IMR-90 (cell line): Measurements from ENCODE around the gene MCF2L2. TPM values are rescaled to one million over a fixed set of nuclear protein-coding genes. Genes with fewer than 3 reads are reported as not detected.

Experiments used
- ATAC-seq: fragments of 200-7000 bp; cut with Tn5 transposase; 2 replicates; pipeline ENCODE4 v1.9.1; 2020; ENCODE audit warnings: low read depth, mild to moderate bottlenecking, moderate library complexity
- BruUV-seq: library from RNA; stranded (reverse); fragments of 400-500 nt; replicated peaks from 2 replicates; lab custom pipeline; 2021; lab: Mats Ljungman, UMichigan
- CTCF ChIA-PET: fragments of 300-600 bp; formaldehyde crosslinking; extraction: SDS; loops from one replicate; lab custom pipeline; 2021; ENCODE audit warnings: antibody characterized with exemption; lab: Yijun Ruan, JAX
- POLR2A ChIA-PET: fragments of 300-600 bp; sonication (Branson Sonifier 250); formaldehyde crosslinking; loops from one replicate; lab custom pipeline; 2022; ENCODE audit warnings: antibody characterized with exemption; ENCODE audit not compliant: unreplicated experiment; lab: Charles Lee
- DNase-seq: peaks from one replicate; pipeline ENCODE4 v3.0.0; 2013
- H2AFZ ChIP-seq: replicated peaks from 2 replicates; pipeline ENCODE3; 2013; ENCODE audit warnings: low read length, mild to moderate bottlenecking; ENCODE audit not compliant: poor library complexity
- H2AK5ac ChIP-seq: 2 replicates; pipeline ENCODE4 v1.6.1; 2013; ENCODE audit warnings: low read depth, low read length, inconsistent platforms
- H2AK9ac ChIP-seq: replicated peaks from 2 replicates; pipeline ENCODE3; 2013; ENCODE audit warnings: mild to moderate bottlenecking, low read depth, low read length, moderate library complexity; ENCODE audit not compliant: poor library complexity
- H2BK120ac ChIP-seq: 2 replicates; pipeline ENCODE4 v1.6.1; 2013; ENCODE audit warnings: low read depth, low read length, inconsistent platforms
- H2BK15ac ChIP-seq: 3 replicates; pipeline ENCODE4 v1.6.1; 2013; ENCODE audit warnings: low read depth, low read length, inconsistent platforms
- H2BK20ac ChIP-seq: 2 replicates; pipeline ENCODE4 v1.6.1; 2013; ENCODE audit warnings: low read depth, mild to moderate bottlenecking, inconsistent platforms, low read length, moderate library complexity
- H2BK5ac ChIP-seq: 2 replicates; pipeline ENCODE4 v1.6.1; 2013; ENCODE audit warnings: mild to moderate bottlenecking, low read depth, low read length, inconsistent platforms; ENCODE audit not compliant: poor library complexity, severe bottlenecking
- H3K14ac ChIP-seq: replicated peaks from 2 replicates; pipeline ENCODE4 v1.6.1; 2013; ENCODE audit warnings: low read depth, low read length, inconsistent platforms
- H3K18ac ChIP-seq: 2 replicates; pipeline ENCODE4 v1.6.1; 2013; ENCODE audit warnings: low read depth, low read length, control low read depth
- H3K23ac ChIP-seq: 2 replicates; pipeline ENCODE4 v1.6.1; 2013; ENCODE audit warnings: low read depth, low read length, inconsistent platforms
- H3K27ac ChIP-seq: 2 replicates; pipeline ENCODE4 v1.5.1; 2013; ENCODE audit warnings: mild to moderate bottlenecking, control low read depth, low read length; ENCODE audit not compliant: insufficient read depth
- H3K27me3 ChIP-seq: 2 replicates; pipeline ENCODE4 v1.6.1; 2013; ENCODE audit warnings: low read length; ENCODE audit not compliant: control insufficient read depth, insufficient read depth
- H3K36me3 ChIP-seq: 2 replicates; pipeline ENCODE4 v1.6.1; 2013; ENCODE audit warnings: low read length, mixed read lengths; ENCODE audit not compliant: control insufficient read depth, insufficient read depth
- H3K4ac ChIP-seq: 2 replicates; pipeline ENCODE4 v1.6.1; 2013; ENCODE audit warnings: low read depth, low read length, inconsistent platforms
- H3K4me1 ChIP-seq: 2 replicates; pipeline ENCODE4 v1.6.1; 2013; ENCODE audit warnings: low read length, mixed read lengths; ENCODE audit not compliant: control insufficient read depth, insufficient read depth
- H3K4me2 ChIP-seq: 2 replicates; pipeline ENCODE4 v1.6.1; 2013; ENCODE audit warnings: low read depth, mild to moderate bottlenecking, control low read depth, low read length, moderate library complexity
- H3K4me3 ChIP-seq: 2 replicates; pipeline ENCODE4 v1.5.1; 2013; ENCODE audit warnings: low read depth, mild to moderate bottlenecking, control low read depth, low read length, moderate library complexity; ENCODE audit not compliant: insufficient read depth
- H3K56ac ChIP-seq: 2 replicates; pipeline ENCODE4 v1.6.1; 2013; ENCODE audit warnings: low read length, inconsistent platforms; ENCODE audit not compliant: insufficient read depth; ENCODE audit errors: extremely low read depth
- H3K79me1 ChIP-seq, 2 experiments: 2 replicates each; pipeline ENCODE4 v1.6.1; 2013; ENCODE audit warnings: low read length in 2 of 2, inconsistent platforms in 1 of 2, low read depth in 1 of 2
- H3K9ac ChIP-seq: 2 replicates; pipeline ENCODE4 v1.6.1; 2013; ENCODE audit warnings: low read depth, low read length, control low read depth
- H3K9me1 ChIP-seq: 2 replicates; pipeline ENCODE4 v1.6.1; 2013; ENCODE audit warnings: low read length, inconsistent platforms; ENCODE audit not compliant: insufficient read depth
- H3K9me3 ChIP-seq: 2 replicates; pipeline ENCODE4 v1.6.1; 2013; ENCODE audit warnings: low read length; ENCODE audit not compliant: control insufficient read depth, insufficient read depth
- H4K20me1 ChIP-seq: 2 replicates; pipeline ENCODE4 v1.6.1; 2013; ENCODE audit warnings: low read length, inconsistent platforms; ENCODE audit not compliant: insufficient read depth
- H4K5ac ChIP-seq: 2 replicates; pipeline ENCODE4 v1.6.1; 2013; ENCODE audit warnings: mild to moderate bottlenecking, low read depth, low read length, control low read depth
- H4K8ac ChIP-seq, 2 experiments: 2 replicates each; pipeline ENCODE4 v1.6.1; 2013; ENCODE audit warnings: low read depth in 2 of 2, low read length in 2 of 2, control low read depth in 1 of 2, inconsistent platforms in 1 of 2
- H4K91ac ChIP-seq: 2 replicates; pipeline ENCODE4 v1.6.1; 2013; ENCODE audit warnings: low read depth, low read length, inconsistent platforms; ENCODE audit not compliant: insufficient read depth
- MAFK ChIP-seq: IDR thresholded peaks from 2 replicates; pipeline ENCODE4 v1.6.1; 2012; ENCODE audit warnings: low read depth, low read length, improper control_type of control experiment
- USF2 ChIP-seq: fragments of 150-350 bp; IDR thresholded peaks from 2 replicates; pipeline ENCODE4 v1.6.1; 2017; ENCODE audit warnings: mild to moderate bottlenecking, antibody characterized with exemption, low read length, low read depth
- WGBS, 2 experiments: methylation state at CpG; one replicate each; pipeline versions ENCODE4 v1.1.5 to v1.1.7; 2013; ENCODE audit warnings: missing lambda C conversion rate in 2 of 2; ENCODE audit not compliant: insufficient read length in 1 of 2; ENCODE audit errors: extremely low coverage in 2 of 2; 5-methylcytosine and 5-hydroxymethylcytosine counted together
- dilution Hi-C: fragments of 300-500 bp; cut with HindIII; formaldehyde crosslinking; loops from one replicate; pipeline ENCODE4 v1.14.3; 2018; ENCODE audit warnings: low sequenced_read_pairs; ENCODE audit not compliant: unreplicated experiment
- in situ Hi-C: fragments of 300-500 bp; cut with MboI; formaldehyde crosslinking; loops from 3 replicates; pipeline ENCODE4 v1.14.3; 2019; ENCODE audit warnings: low sequenced_read_pairs, inconsistent platforms, mixed read lengths
- intact Hi-C: fragments of 100-400 bp; cut with micrococcal nuclease; formaldehyde crosslinking; loops from 2 replicates; pipeline ENCODE4 v1.10.0; 2022
- polyA plus RNA-seq, 3 experiments: library from polyadenylated mRNA; depleted of rRNA; stranded (reverse); fragments of >200 nt; gene quantifications; 2 replicates each; pipeline ENCODE4 v1.2.3, GENCODE V29; 2012; ENCODE audit warnings: low replicate concordance in 1 of 3
- total RNA-seq: library from RNA; depleted of rRNA; stranded (reverse); fragments of >200 nt; gene quantifications from 2 replicates; pipeline ENCODE4 v1.2.3, GENCODE V29; 2012

Gene MCF2L2
- total and polyA plus RNA-seq, 2 of the 4 experiments (the other 2 are of a cell fraction): under 0.01 TPM; not detected in 1

GRCh38 chr3:183247011-183247589, 181.3 kb downstream of the MCF2L2 start:
- POLR2A ChIA-PET: no interaction called here
- Histone ChIP-seq H3K4me2 (no peak overlapping the region), H3K4me3 (no peak overlapping the region), H3K4me1 (no peaks in the 10 kb centered on the region), H4K20me1 (no peaks in the 10 kb centered on the region), H4K8ac (no peak overlapping the region), H4K5ac (no peak overlapping the region), H2BK15ac (no peak overlapping the region), H3K56ac (no peak overlapping the region), H3K18ac (no peak overlapping the region), H3K27me3 (peaks cover 26% of the 10 kb centered on the region), H2AK5ac (no peak overlapping the region), H3K9ac (no peak overlapping the region), H2AK9ac (no peak overlapping the region), H3K36me3 (no peaks in the 10 kb centered on the region), H2BK5ac (no peak overlapping the region), H3K4ac (no peak overlapping the region), H3K79me1 (no peaks in the 10 kb centered on the region), H4K91ac (no peak overlapping the region), H2AFZ (no peak overlapping the region), H3K9me3 (peaks cover 7% of the 10 kb centered on the region), H3K9me1 (no peaks in the 10 kb centered on the region), H2BK20ac (no peak overlapping the region), H2BK120ac (no peak overlapping the region), H3K23ac (no peak overlapping the region), H3K27ac (no peak overlapping the region), H3K14ac (no peak overlapping the region)
- no peak for DNase-seq
- peak; percentile 24; the same call in 1 of the 2 replicates for ATAC-seq
- CTCF ChIA-PET: no interaction called here
- dilution Hi-C loops: no loop called here
- in situ Hi-C loops: no loop called here
- intact Hi-C loops: no loop called here
- 63% methylated on average over 2 of the region's 6 CpGs; no CpG with 5 or more reads in 1 of the 2 experiments for WGBS, 2 experiments
- no peak for TF ChIP-seq MAFK
- no peak for TF ChIP-seq USF2
- no TSS peak for BruUV-seq
